M059J (cell line): ENCODE data around the gene RGS10. TPM values are rescaled to one million over a fixed set of nuclear protein-coding genes. Genes with fewer than 3 reads are reported as not detected.
"Not testable (repeated sequence)": the region's sequence is repeated elsewhere in the genome, so short reads cannot be mapped to it uniquely, and the experiment has no call there.

ENCODE experiments used
- DNase-seq: peaks from one replicate; pipeline ENCODE4 v3.0.0-alpha.2; 2012; ENCODE audit warnings: low read depth
- total RNA-seq: library from RNA; depleted of rRNA; stranded (reverse); fragments of >200 nt; shearing (Covaris generic); gene quantifications from 2 replicates; pipeline ENCODE4 v1.2.3, GENCODE V29; 2014

Gene RGS10
- total RNA-seq, 1 experiment from 2014 or later, result 18.6 TPM

GRCh38 chr10:119468542-119469324, 73.8 kb downstream of the RGS10 start:
- no peak for DNase-seq

- peak; percentile 76 for DNase-seq
Observed at GRCh38 chr10:119466655-119467054, 75.9 kb downstream of the RGS10 start.

GRCh38 chr10:119466076-119466475, 76.4 kb downstream of the RGS10 start:
- DNase-seq, result no peak

GRCh38 chr10:119465085-119465484, 77.4 kb downstream of the RGS10 start:
- no peak for DNase-seq

- DNase-seq, result not testable (repeated sequence)
Observed at GRCh38 chr10:119463195-119463594, 79.3 kb downstream of the RGS10 start.

GRCh38 chr10:119462773-119463172, 79.7 kb downstream of the RGS10 start:
- DNase-seq, result no peak

- no peak for DNase-seq
Observed at GRCh38 chr10:119461923-119462322, 80.6 kb downstream of the RGS10 start.

- peak; percentile 58 for DNase-seq
Observed at GRCh38 chr10:119461380-119461779, 81.1 kb downstream of the RGS10 start.

GRCh38 chr10:119460369-119461195, 81.9 kb downstream of the RGS10 start:
- DNase-seq, result no peak

- no peak for DNase-seq
Observed at GRCh38 chr10:119459681-119460340, 82.7 kb downstream of the RGS10 start.

- DNase-seq, result no peak
Observed at GRCh38 chr10:119457966-119458766, 84.4 kb downstream of the RGS10 start.

- no peak for DNase-seq
Observed at GRCh38 chr10:119456435-119456810, 86.1 kb downstream of the RGS10 start.

GRCh38 chr10:119455609-119456434, 86.7 kb downstream of the RGS10 start:
- no peak for DNase-seq

- no peak for DNase-seq
Observed at GRCh38 chr10:119454990-119455389, 87.5 kb downstream of the RGS10 start.

- DNase-seq, result no peak
Observed at GRCh38 chr10:119454316-119454715, 88.2 kb downstream of the RGS10 start.

GRCh38 chr10:119453313-119453712, 89.2 kb downstream of the RGS10 start:
- DNase-seq, result no peak

- no peak for DNase-seq
Observed at GRCh38 chr10:119452396-119452795, 90.1 kb downstream of the RGS10 start.

GRCh38 chr10:119451300-119451896, 91.1 kb downstream of the RGS10 start:
- DNase-seq, result no peak

GRCh38 chr10:119450606-119451299, 91.8 kb downstream of the RGS10 start:
- DNase-seq, result peak; percentile 20
